Measurements from ENCODE around the gene CTSV.
"Not testable (repeated sequence)": the region's sequence is repeated elsewhere in the genome, so short reads cannot be mapped to it uniquely, and the experiment has no call there.

CTSV gene

DNA sequence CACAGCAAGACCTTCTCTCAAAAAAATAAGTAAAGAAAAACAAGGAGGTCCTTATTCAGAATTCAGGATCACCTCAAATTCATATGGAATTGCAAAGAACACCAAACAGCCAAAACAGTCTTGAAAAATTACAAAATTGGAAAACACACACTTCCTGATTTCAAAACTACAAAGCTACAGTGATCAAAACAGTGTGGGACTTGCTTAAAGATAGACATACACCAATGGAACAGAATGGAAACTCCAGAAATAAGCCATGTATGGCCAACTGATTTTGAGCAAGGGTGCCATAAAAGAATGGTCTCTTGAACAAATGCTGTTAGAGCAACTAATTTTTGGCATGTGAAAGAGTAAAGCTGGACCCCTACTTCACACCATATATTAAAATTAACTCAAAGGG, 36.7 kb downstream of the CTSV start:
- H3K4me3 ChIP-seq (ENCODE audit: low read length); H3K27me3 ChIP-seq (ENCODE audit: insufficient read depth, low read length); H3K9me3 ChIP-seq (ENCODE audit: low read length); H2AFZ ChIP-seq (ENCODE audit: low read depth, low read length); H3K4me1 ChIP-seq (ENCODE audit: insufficient read depth, low read length); H3K36me3 ChIP-seq (ENCODE audit: insufficient read depth, low read length): not testable (repeated sequence)

DNA sequence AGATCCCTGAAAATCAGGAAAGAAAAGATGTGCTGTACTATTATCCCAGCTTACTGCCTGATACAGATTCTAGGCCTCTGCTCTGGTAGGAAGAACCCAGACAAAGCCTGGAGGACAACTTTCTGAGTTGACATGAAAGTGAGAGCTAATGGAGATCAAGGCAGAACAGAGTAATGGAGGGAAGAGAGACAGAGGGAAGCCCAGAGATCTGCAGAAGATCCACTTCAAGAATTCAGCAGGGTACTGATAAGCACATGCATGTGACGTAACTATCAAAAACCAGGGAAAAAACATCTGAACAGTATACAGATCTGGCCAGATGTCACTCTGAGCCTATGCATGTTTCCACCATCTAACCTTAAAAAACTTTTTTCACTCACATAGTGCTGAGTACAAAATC, 37.6 kb downstream of the CTSV start:
- not testable (repeated sequence) for H2AFZ ChIP-seq (ENCODE audit: low read depth, low read length); H3K27me3 ChIP-seq (ENCODE audit: insufficient read depth, low read length); H3K4me3 ChIP-seq (ENCODE audit: low read length); H3K36me3 ChIP-seq (ENCODE audit: insufficient read depth, low read length); H3K9me3 ChIP-seq (ENCODE audit: low read length); H3K4me1 ChIP-seq (ENCODE audit: insufficient read depth, low read length)

DNA sequence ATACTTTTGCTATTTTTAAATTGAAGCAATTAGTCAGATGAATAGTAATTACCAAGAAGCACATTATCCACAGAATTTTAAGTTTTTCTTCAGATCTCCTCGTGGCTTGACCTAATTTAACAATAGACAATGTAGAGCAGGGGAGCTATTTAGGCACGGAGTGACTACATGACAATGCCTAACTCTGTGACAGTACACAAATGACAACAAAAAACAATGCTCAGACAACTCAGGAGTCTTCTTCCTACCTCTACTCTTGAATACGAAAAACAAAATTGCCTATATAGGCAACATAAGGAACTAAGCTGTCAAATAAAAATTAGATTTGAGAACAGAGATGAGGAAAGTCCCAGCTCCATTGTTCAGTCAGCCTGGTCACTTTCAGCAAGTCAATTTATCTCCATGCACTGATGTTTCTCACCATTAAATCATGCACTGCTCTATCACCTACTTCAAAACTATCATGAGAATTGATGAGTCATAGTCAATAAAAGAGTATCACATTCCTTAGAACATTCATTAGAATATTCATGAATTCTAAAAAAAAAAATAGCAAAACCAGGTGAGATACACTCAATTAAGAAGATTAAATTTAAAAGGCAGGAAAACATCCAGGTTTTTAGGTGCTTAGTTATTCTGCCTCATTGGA, 38.7 kb downstream of the CTSV start:
- not testable (repeated sequence) for H3K4me1 ChIP-seq (ENCODE audit: insufficient read depth, low read length); H3K9me3 ChIP-seq (ENCODE audit: low read length)

DNA sequence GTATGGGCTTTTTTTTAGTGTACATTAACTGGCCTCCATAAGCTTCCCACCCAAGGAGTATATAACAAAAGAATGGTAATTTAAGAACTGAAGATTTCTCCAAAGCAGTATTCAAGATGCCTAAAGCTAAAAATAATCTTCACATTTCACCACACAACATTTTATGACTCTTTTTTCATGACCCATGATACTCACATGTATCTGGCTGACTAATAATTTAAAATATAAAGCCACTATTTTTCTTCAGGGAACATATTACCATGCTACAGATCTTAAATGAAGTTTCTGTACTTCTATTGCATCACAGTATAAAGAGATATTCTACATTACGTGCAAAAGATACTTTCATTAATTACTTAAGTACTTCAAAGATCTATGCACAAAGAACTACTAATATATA, 39.2 kb downstream of the CTSV start:
- not testable (repeated sequence) for H3K27me3 ChIP-seq (ENCODE audit: insufficient read depth, low read length)

More for the DNA sequence above, 38.7 kb downstream of the CTSV start:
- not testable (repeated sequence) for H2AFZ ChIP-seq (ENCODE audit: low read depth, low read length); H3K4me3 ChIP-seq (ENCODE audit: low read length); H3K27me3 ChIP-seq (ENCODE audit: insufficient read depth, low read length); H3K36me3 ChIP-seq (ENCODE audit: insufficient read depth, low read length)

DNA sequence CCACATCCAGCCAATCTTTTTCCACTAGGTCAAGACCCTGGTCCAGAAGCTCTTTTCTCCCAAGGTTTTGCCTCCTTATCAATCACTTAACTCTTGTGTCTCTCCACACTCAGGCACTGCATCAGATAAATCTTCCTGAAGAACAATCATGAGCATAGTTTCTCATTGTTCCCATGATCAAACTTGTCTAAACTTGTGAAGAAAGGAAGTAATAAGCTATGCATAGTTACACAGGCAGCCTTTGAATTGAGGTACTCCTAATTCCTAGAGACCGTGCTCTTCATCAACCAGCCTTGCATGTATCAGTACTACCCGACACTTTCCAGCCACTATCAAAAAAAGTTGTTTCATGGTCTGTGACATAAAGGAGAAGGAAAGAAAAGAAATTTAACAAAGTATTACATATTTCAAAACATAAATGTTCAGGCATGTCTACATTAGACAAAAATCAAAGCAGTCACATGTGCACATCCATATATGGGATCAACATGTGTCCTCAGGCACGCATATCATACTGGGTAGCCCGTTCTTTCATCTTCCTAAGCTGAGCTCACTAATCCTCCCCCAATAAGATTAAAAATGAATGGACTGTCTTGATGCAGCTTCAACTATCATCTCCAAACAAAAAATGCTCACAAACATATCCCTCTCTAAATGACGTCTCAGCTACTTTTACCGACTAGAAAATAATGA, 41.8 kb downstream of the CTSV start:
- not testable (repeated sequence) for H3K4me3 ChIP-seq (ENCODE audit: low read length); H2AFZ ChIP-seq (ENCODE audit: low read depth, low read length); H3K27me3 ChIP-seq (ENCODE audit: insufficient read depth, low read length); H3K4me1 ChIP-seq (ENCODE audit: insufficient read depth, low read length); H3K9me3 ChIP-seq (ENCODE audit: low read length); H3K36me3 ChIP-seq (ENCODE audit: insufficient read depth, low read length)

More for the DNA sequence above, 39.2 kb downstream of the CTSV start:
- H2AFZ ChIP-seq (ENCODE audit: low read depth, low read length); H3K9me3 ChIP-seq (ENCODE audit: low read length); H3K36me3 ChIP-seq (ENCODE audit: insufficient read depth, low read length); H3K4me3 ChIP-seq (ENCODE audit: low read length); H3K4me1 ChIP-seq (ENCODE audit: insufficient read depth, low read length): not testable (repeated sequence)

DNA sequence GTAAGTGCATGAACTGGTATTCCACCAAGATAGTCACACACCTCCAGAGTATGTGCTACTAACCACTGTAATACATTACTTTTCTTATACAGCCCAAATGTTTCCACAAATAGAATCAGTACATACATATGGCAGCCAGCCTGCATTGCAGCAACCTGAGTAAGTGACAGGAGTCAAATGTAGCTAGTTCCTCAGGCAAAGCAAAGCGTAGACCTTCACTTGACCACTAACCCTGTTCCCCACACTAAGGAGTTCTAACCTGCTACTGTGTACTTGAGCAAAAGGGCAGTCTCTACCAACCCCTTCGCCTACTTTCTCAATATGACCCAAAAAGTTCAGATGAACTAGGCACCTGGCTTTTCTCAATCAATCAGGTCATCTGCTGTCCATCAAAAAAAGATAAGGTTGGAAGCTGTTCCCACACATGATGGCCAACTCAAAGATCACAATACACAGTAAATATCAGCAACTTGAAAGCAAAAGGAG, 44.4 kb downstream of the CTSV start:
- not testable (repeated sequence) for H3K27me3 ChIP-seq (ENCODE audit: insufficient read depth, low read length); H3K4me3 ChIP-seq (ENCODE audit: low read length); H3K4me1 ChIP-seq (ENCODE audit: insufficient read depth, low read length); H3K36me3 ChIP-seq (ENCODE audit: insufficient read depth, low read length); H3K9me3 ChIP-seq (ENCODE audit: low read length); H2AFZ ChIP-seq (ENCODE audit: low read depth, low read length)

DNA sequence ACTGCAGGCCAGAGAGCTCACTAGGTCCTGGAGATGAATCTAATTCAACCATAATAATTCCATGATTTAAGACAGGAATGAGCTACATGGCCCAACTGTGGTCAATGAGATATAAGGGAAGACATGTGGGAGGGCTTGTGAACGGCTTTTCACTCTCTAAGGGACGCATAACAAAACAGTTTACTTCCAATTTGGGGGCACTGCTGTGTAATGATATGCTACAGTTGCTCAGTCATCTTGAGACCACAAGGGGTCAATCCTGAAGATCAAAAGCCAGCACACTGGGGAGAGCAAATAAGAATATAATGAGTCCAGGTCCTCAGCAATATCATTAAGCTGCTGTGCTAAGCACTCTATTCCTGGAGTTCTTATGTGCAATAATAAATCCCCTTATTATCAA, 46.6 kb downstream of the CTSV start:
- H3K9me3 ChIP-seq (ENCODE audit: low read length); H3K36me3 ChIP-seq (ENCODE audit: insufficient read depth, low read length); H3K4me1 ChIP-seq (ENCODE audit: insufficient read depth, low read length); H3K27me3 ChIP-seq (ENCODE audit: insufficient read depth, low read length); H3K4me3 ChIP-seq (ENCODE audit: low read length); H2AFZ ChIP-seq (ENCODE audit: low read depth, low read length): not testable (repeated sequence)

DNA sequence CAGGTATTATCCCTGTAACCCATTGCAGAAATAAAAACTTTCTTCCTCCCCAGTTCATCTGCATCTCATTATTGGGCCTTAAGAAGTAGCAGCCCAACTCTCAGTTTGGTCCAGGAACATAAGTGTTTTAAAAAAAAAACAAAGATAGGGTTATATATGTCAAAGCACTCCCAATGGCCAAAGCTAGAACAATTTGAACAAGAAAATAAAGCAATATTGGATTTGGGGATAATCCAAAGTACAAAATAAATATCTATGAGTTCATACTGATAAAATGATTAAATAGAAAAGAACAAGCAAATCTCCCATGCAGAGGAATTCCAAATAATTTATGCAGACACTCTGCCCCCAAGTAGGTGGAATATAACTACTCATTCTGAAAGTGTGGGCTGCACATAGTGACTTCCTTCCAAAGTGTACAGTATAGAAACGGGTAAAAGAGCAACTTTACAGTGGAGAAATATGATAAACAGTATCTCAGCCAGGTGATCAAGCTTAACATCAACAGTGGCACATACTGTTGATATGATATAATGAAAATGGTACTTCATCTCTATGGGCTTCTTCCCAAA, 49.1 kb downstream of the CTSV start:
- not testable (repeated sequence) for H3K27me3 ChIP-seq (ENCODE audit: insufficient read depth, low read length); H2AFZ ChIP-seq (ENCODE audit: low read depth, low read length); H3K36me3 ChIP-seq (ENCODE audit: insufficient read depth, low read length); H3K4me3 ChIP-seq (ENCODE audit: low read length); H3K4me1 ChIP-seq (ENCODE audit: insufficient read depth, low read length); H3K9me3 ChIP-seq (ENCODE audit: low read length)

DNA sequence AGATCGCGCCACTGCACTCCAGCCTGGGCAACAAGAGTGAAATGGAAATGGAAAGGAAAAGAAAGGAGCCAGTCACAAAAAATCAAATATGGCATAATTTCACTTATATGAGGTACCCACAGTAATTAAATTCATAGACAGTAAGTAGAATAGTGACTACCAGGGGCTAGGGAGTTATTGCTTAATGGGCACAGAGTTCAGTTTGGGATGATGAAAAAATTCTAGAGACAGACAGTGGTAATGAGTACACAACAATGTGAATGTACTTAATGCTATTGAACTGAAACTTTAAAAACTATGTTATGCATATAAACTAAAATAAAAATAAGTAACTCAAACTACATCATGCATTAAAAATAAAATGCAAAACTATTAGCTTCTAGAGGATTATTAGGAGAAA, 54.1 kb downstream of the CTSV start:
- not testable (repeated sequence) for H3K9me3 ChIP-seq (ENCODE audit: low read length); H3K4me1 ChIP-seq (ENCODE audit: insufficient read depth, low read length); H3K27me3 ChIP-seq (ENCODE audit: insufficient read depth, low read length); H3K36me3 ChIP-seq (ENCODE audit: insufficient read depth, low read length); H2AFZ ChIP-seq (ENCODE audit: low read depth, low read length); H3K4me3 ChIP-seq (ENCODE audit: low read length)

DNA sequence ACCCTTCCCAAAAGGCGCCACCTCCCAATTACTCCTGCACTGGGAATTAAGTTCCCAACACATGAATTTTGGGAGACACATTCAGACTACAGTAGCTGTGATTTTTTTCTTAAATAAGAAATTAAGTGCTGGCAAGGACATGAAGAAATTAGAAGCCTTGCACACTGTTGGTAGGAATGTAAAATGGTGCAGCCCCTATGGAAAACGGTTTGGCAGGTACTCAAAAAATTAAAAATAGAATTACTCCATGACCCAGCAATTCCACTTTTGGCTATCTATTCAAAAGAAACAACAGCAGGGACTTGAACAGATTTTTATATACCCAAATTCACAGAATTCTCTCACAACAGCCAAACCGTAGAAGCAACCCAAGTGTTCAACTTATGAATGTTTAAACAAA, 54.8 kb downstream of the CTSV start:
- H3K27me3 ChIP-seq (ENCODE audit: insufficient read depth, low read length); H3K36me3 ChIP-seq (ENCODE audit: insufficient read depth, low read length); H3K4me1 ChIP-seq (ENCODE audit: insufficient read depth, low read length); H3K9me3 ChIP-seq (ENCODE audit: low read length); H2AFZ ChIP-seq (ENCODE audit: low read depth, low read length); H3K4me3 ChIP-seq (ENCODE audit: low read length): not testable (repeated sequence)

DNA sequence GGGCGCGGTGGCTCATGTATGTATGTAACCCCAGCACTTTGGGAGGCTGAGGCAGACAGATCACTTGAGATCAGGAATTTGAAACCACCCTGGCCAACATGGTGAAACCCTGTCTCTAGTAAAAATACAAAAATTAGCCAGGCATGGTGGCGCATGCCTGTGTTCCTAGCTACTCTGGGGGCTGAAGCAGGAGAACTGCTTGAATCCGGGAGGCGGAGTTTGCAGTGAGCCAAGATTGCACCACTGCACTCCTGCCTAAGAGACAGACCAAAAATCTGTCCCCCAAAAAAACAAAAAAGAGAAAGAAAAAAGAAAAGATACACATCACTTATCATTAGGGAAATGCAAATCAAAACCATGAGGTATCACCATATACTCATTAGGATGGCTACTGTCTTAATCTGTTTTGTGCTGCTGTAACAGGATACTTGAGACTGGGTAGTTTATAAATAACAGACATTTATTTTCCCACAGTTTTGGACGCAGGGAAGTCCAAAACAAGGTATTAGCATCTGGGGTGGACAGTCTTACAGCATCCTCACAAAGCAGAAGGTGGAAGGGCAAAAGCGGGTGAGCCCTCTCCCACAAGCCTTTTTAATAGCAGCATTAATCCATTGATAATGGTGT, 55.3 kb downstream of the CTSV start:
- not testable (repeated sequence) for H2AFZ ChIP-seq (ENCODE audit: low read depth, low read length); H3K4me3 ChIP-seq (ENCODE audit: low read length); H3K9me3 ChIP-seq (ENCODE audit: low read length); H3K4me1 ChIP-seq (ENCODE audit: insufficient read depth, low read length); H3K36me3 ChIP-seq (ENCODE audit: insufficient read depth, low read length); H3K27me3 ChIP-seq (ENCODE audit: insufficient read depth, low read length)
